C1 segment of cervical spinal cord (tissue), 14 donors: ENCODE data around the gene ATG4D.

ENCODE experiments used
- DNase-seq, 14 donors: peaks; one replicate each; lab custom pipeline; 2025; lab: John Stamatoyannopoulos, UW

Gene ATG4D

GRCh38 chr19:10543420-10544241 is at the start of gene ATG4D:
Gene ATG4D (plus strand): TSS chr19:10543904. CDS start chr19:10544091, 187 bp downstream.
- DNase-seq = peak in 13 of 14 donors; percentile 23 to 87 (median 67)

DNA sequence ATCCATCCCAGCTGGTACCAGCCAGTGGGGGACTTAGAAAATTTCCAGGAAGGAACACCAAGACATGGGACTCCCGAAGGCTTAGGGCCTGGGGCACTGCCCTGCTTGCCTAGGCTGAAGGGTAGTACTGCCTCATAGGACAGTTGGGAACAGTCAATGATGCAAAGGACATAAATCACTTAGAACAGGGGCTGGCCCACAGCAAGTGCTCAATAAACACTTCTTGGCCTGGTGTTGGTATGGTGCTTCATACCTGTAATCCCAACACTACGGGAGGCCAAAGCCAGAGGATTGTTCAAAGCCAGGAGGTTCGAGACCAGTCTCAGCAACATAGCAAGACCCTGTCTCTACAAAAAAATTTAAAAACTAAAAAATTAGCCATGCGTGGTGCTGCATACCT is 46.3 kb upstream of the ATG4D start:
- no peak for DNase-seq

DNA sequence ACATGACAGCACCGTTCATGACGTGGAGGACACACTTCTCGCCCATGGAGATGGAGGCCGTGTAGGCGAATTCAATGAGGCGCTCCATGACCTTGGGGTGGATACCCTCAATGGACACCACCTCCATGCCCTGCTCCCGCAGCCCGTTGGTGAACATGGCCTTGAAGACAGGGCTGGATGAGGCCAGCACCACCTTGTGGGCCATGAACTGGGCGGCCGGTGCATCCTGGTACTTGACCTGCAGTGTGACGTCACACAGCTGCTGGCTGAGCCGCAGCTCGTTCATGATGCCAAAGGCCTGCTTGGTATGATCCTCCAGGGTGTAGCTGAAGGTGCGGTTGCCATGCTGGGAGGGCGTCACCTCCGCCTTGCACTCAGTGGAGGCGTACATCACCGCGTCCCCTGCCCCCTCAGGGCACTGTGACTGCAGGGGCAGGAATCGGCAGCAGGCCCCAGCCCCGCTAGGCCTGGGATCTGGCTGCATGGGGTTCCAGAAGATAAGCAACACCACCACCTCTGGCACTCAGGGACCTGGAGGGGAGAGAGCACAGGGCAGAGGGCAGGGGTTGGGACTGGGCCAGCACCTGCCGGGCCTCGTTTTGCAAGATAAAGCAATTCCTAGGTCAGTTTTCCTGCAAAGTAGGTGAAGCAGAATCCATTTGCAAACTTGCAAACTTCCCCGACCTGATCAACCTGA is 44.0 kb upstream of the ATG4D start:
- DNase-seq = no peak

- no peak for DNase-seq
Measured at GRCh38 chr19:10500247-10500592, 43.5 kb upstream of the ATG4D start.

GRCh38 chr19:10501971-10502523 is 41.7 kb upstream of the ATG4D start:
- peak in 13 of 14 donors; percentile 34 to 92 (median 76) for DNase-seq

GRCh38 chr19:10502524-10503001 is 41.1 kb upstream of the ATG4D start:
- peak; percentile 14 to 94 (median 84) for DNase-seq

- DNase-seq = peak in 6 of 14 donors; percentile 36 to 74 (median 62)
Measured at GRCh38 chr19:10503002-10503789, 40.5 kb upstream of the ATG4D start, which contains the start of gene KEAP1. Gene KEAP1 (minus strand): TSS chr19:10503356. CDS start chr19:10500033, 3,323 bp downstream.

DNA sequence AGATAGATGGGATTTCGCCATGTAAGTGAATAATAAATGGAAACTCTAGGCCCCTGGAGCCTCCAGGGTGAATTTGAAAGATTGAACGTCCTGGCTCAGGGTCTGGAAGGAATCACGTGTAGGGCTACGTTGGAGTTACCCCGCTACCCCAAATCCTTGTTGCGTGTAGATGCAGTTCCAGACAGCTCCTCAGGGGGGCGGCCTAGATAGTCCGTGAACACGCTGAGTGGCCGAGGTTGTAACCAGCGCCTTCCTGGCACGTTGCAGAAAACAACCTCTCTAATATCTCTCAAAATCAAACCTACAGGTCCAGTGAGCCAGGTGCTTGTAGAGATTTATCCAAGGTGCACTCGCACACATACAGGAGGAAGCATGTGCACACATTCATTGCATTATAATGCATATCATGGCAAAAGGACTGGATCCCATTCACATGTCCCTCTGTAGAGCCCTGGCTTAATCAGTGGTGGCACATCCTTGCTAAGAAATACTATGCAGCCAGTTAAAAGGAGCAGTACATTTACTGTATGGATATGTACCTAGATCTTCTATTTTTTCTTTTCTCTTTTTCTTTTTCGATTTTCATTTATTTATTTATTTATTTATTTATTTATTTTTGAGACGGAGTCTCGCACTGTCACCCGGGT is 38.0 kb upstream of the ATG4D start:
- peak in 9 of 14 donors; percentile 3 to 52 (median 42) for DNase-seq

DNA sequence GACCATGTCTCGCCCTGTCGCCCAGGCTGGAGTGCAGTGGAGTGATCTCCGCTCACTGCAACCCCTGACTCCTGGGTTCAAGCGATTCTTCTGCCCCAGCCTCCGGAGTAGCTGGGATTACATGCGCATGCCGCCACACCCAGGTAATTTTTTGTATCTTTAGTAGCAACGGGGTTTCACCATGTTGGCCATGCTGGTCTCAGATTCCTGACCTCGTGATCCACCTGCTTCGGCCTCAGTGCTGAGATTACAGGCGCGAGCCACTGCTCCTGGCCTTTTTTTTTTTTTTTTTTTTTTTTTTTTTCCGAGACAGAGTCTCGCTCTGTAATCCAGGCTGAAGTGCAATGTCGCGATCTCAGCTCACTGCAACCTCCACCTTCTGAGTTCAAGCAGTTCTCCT is 35.7 kb upstream of the ATG4D start:
- DNase-seq = no peak

- no peak for DNase-seq
Measured at GRCh38 chr19:10508707-10509106, 35.0 kb upstream of the ATG4D start.

DNA sequence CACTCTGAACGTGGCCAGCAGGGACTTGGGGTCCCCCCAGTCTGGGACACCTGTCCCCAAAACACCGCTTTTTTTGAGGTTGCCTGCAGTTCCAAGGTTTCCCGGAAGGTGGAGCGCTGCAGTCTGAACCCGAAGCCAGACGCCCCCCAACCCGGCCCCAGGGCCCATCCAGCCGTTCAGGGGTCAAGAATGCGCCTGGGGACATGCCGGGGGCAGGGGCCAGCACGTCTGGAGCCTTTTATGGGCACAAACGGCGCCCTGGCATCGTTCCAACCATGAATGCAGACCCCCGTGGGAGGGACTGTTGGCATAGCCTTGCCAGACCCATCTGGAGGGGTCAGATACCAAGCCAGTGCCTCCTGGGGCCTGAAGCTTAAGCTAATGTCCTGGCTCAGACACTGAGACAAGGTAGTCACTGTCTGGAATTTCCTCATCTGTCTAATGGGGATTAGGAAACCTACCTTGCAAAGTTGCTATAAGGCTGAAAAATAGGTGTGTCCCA is 33.4 kb upstream of the ATG4D start:
- peak in 2 of 14 donors; percentile 1 to 8 for DNase-seq

- DNase-seq = no peak
Measured at GRCh38 chr19:10513223-10513622, 30.5 kb upstream of the ATG4D start.

GRCh38 chr19:10514211-10515145 is 29.2 kb upstream of the ATG4D start:
- peak in 2 of 14 donors; percentile 33 to 45 for DNase-seq

DNA sequence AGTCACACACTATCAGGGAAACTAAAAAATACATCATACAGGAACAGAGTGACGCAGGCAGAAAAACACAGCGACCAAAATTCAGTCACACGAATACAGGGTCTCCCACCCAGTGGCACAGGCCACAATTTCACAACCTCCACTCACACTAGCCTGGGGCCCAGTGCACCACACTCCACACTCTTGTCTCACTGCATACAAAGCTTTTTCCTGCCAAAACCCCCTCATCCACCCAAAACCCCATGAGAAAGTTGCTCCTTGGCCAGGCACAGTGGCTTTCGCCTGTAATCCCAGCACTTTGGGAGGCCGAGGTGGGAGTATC is 27.7 kb upstream of the ATG4D start:
- DNase-seq = peak in 2 of 14 donors; percentile 20 to 37

DNA sequence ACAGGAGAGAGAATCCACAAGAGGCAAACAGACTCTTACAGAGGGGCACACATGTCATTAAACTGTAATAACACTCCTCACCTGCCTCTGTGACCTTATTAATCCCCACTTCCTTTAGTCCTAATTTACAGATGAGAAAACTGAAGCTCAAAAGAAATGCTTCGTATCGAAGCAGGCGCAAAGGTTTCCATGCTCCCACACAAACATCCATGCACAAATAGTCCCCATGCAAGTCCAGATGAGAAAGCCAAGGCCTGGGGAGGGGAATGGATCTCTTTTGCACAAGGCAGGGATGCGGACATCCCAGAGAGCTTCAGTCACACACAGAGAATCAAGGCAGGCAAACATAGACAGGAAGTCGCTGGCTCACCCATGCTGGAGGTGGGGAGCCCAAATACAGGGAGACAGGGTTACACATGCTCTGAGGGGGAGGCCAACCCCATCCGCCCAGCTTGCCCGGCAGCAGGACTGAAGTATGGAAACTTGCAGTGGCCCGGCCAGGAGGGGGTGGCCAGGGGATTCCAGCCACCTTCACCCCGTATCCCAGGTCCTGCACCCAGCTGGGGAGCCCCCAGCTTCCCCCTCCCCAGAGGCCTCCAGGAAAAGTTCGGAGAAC is 26.9 kb upstream of the ATG4D start:
- peak in 4 of 14 donors; percentile 31 to 74 (median 52) for DNase-seq

DNA sequence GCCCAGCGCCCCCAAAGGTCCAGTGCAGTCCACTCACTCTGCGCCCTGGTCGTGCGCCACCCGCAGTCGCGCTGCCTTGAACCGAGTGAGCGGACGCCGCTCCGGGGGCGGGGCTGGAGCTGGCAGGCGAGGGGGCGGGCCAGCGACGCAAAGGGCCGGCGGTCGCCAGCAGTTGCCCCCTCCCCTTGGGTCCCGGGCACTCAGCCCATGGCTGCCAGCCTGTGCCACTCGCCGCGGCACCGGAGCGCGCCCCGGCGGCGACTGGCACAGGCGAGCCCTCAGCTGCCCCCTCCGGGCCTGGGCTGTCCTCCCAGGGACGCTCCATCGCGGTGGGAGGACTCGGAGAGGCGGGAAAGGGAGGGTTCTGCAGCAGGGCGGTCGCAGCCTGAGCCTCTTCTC is 26.3 kb upstream of the ATG4D start, which contains the start of gene S1PR5:
S1PR5 (minus strand) TSS at position 87 of the 399 bp plus-strand sequence. CDS start 2,436 bp downstream, outside the sequence.
- peak in 13 of 14 donors; percentile 14 to 92 (median 75) for DNase-seq

- peak in 9 of 14 donors; percentile 48 to 82 (median 72) for DNase-seq
Measured at GRCh38 chr19:10517760-10518443, 25.8 kb upstream of the ATG4D start.
